Heart left ventricle (tissue), 13 donors: ENCODE measurements around the gene FOXP4.

ENCODE experiments used
- CTCF ChIP-seq, 12 donors: fragments of 200-600 bp; sonication (generic) in 4 of 12; IDR thresholded peaks; one replicate each; pipeline versions ENCODE4 v1.5.0 to v1.8.0; 2018 to 2022; ENCODE audit warnings: antibody characterized with exemption in 12 of 12, mild to moderate bottlenecking in 5 of 12
- POLR2A ChIP-seq, 2 donors: fragments of 450-650 bp; IDR thresholded peaks; one replicate each; pipeline ENCODE4 v1.6.1; 2017; ENCODE audit warnings: antibody characterized with exemption in 2 of 2, mild to moderate bottlenecking in 2 of 2, moderate library complexity in 2 of 2
- donor health status: ischemic (EF 13 %, LVEDD 7.1; RV severe dilation, severe dysfunction).
- donor health status: DM: no; HTN: yes; CAD: no.
- donor health status: DM: no; HTN: no; CAD: no.
- donor health status: ischemic (EF 25% LVEDD 6.9; RV normal size, moderate dysfunction).
- donor health status: ischemic (EF 25% LVEDD 5.7; RV mildly dilated, moderate dysfunction).
- donor health status: ischemic (EF 35%, LVEDD 5.7; RV mildly dilated, moderate dysfunction).
- donor health status: nonischemic (EF 11% LVEDD 7.7; RV severe dilation, severe dysfunction).
- donor health status: DM: yes; HTN: yes; CAD: no.
- donor health status: PGD.
- donor health status: ischemic (EF 29% LVEDD 5.4; RV normal size, mild dysfunction).
- donor health status: nonischemic (EF 23%, LVEDD 6.1; RV moderate dilation, normal function).

- no peak for TF ChIP-seq POLR2A (IDR thresholded peaks at IDR 0.05)
- TF ChIP-seq CTCF (IDR thresholded peaks at IDR 0.05) = no peak
Measured at GRCh38 chr6:41504466-41505121, 41.6 kb upstream of the FOXP4 start.
